ENCODE measurements around the gene TBCE. TPM values are rescaled to one million over a fixed set of nuclear protein-coding genes. Genes with fewer than 3 reads are reported as not detected.

TBCE gene
- total and polyA plus RNA-seq, 2 donors (not counting 1 experiment from before 2014, with no cell fraction given) = 31.4 to 46.9 TPM

- Histone ChIP-seq H3K36me3 (ENCODE audit: control insufficient read depth, insufficient read depth, low read length) (no peaks in the 10 kb centered on the region), H3K79me2 (ENCODE audit: control insufficient read depth, insufficient read depth, low read length) (peaks cover 4% of the 10 kb centered on the region), H3K4me1 (ENCODE audit: control insufficient read depth, extremely low read depth, insufficient read depth, low read length) (peaks cover 2% of the 10 kb centered on the region), H2AFZ (ENCODE audit: low read length) (no peak overlapping the region), H3K27me3 (ENCODE audit: control insufficient read depth, insufficient read depth, low read length) (no peaks in the 10 kb centered on the region), H3K9ac (ENCODE audit: insufficient read depth, low read length) (no peak overlapping the region), H4K20me1 (ENCODE audit: control insufficient read depth, extremely low read depth, insufficient read depth, low read length) (no peaks in the 10 kb centered on the region), H3K27ac (ENCODE audit: insufficient read depth, low read length) (no peak overlapping the region), H3K4me2 (ENCODE audit: extremely low read depth, insufficient read depth, low read length) (no peak overlapping the region), H3K9me3 (ENCODE audit: control insufficient read depth, insufficient read depth, low read depth, low read length) (no peaks in the 10 kb centered on the region), H3K4me3 (replicated peaks in 1 of 4; ENCODE audit: control extremely low read depth in 1 of 4, insufficient read depth in 1 of 4, low read depth in 3 of 4, low read length in 4 of 4) (no peak overlapping the region)
- DNase-seq (ENCODE audit: low read depth in 2 of 2) = no peak
- no peak for TF ChIP-seq CTCF (conservative IDR thresholded peaks at IDR 0.05 in 1 of 2, IDR thresholded peaks at IDR 0.05 in 1 of 2; ENCODE audit: low read depth in 1 of 2, low read length in 2 of 2)
- TF ChIP-seq EZH2 (IDR thresholded peaks at IDR 0.05; ENCODE audit: low read length, missing control alignments) = no peak
These were observed 54.5 kb downstream of the TBCE start for GRCh38 chr1:235421751-235422150.

- Histone ChIP-seq H3K36me3 (ENCODE audit: control insufficient read depth, insufficient read depth, low read length) (no peaks in the 10 kb centered on the region), H3K9ac (ENCODE audit: insufficient read depth, low read length) (no peak overlapping the region), H3K4me1 (ENCODE audit: control insufficient read depth, extremely low read depth, insufficient read depth, low read length) (no peaks in the 10 kb centered on the region), H3K79me2 (ENCODE audit: control insufficient read depth, insufficient read depth, low read length) (peaks cover 2% of the 10 kb centered on the region), H3K4me3 (replicated peaks in 1 of 4; ENCODE audit: control extremely low read depth in 1 of 4, insufficient read depth in 1 of 4, low read depth in 3 of 4, low read length in 4 of 4) (no peak overlapping the region), H3K4me2 (ENCODE audit: extremely low read depth, insufficient read depth, low read length) (no peak overlapping the region), H3K27ac (ENCODE audit: insufficient read depth, low read length) (no peak overlapping the region), H4K20me1 (ENCODE audit: control insufficient read depth, extremely low read depth, insufficient read depth, low read length) (no peaks in the 10 kb centered on the region), H3K9me3 (ENCODE audit: control insufficient read depth, insufficient read depth, low read depth, low read length) (no peaks in the 10 kb centered on the region), H3K27me3 (ENCODE audit: control insufficient read depth, insufficient read depth, low read length) (no peaks in the 10 kb centered on the region), H2AFZ (ENCODE audit: low read length) (no peak overlapping the region)
- no peak for DNase-seq (ENCODE audit: low read depth in 2 of 2)
- TF ChIP-seq EZH2 (IDR thresholded peaks at IDR 0.05; ENCODE audit: low read length, missing control alignments) (no peak), CTCF (conservative IDR thresholded peaks at IDR 0.05 in 1 of 2, IDR thresholded peaks at IDR 0.05 in 1 of 2; ENCODE audit: low read depth in 1 of 2, low read length in 2 of 2) (no peak)
These were observed 56.0 kb downstream of the TBCE start for GRCh38 chr1:235423214-235423652.

- H3K36me3 ChIP-seq (ENCODE audit: control insufficient read depth, insufficient read depth, low read length) = no peaks in the 10 kb centered on the region
- no peaks in the 10 kb centered on the region for H3K79me2 ChIP-seq (ENCODE audit: control insufficient read depth, insufficient read depth, low read length)
- no peaks in the 10 kb centered on the region for H3K27me3 ChIP-seq (ENCODE audit: control insufficient read depth, insufficient read depth, low read length)
- no peak overlapping the region for H3K9ac ChIP-seq (ENCODE audit: insufficient read depth, low read length)
- H3K4me2 ChIP-seq (ENCODE audit: extremely low read depth, insufficient read depth, low read length) = no peak overlapping the region
- no peaks in the 10 kb centered on the region for H3K9me3 ChIP-seq (ENCODE audit: control insufficient read depth, insufficient read depth, low read depth, low read length)
- H4K20me1 ChIP-seq (ENCODE audit: control insufficient read depth, extremely low read depth, insufficient read depth, low read length) = no peaks in the 10 kb centered on the region
- TF ChIP-seq EZH2 (IDR thresholded peaks at IDR 0.05; ENCODE audit: low read length, missing control alignments) (no peak), CTCF (conservative IDR thresholded peaks at IDR 0.05 in 1 of 2, IDR thresholded peaks at IDR 0.05 in 1 of 2; ENCODE audit: low read depth in 1 of 2, low read length in 2 of 2) (no peak)
- no peak overlapping the region for H2AFZ ChIP-seq (ENCODE audit: low read length)
- no peak for DNase-seq (ENCODE audit: low read depth in 2 of 2)
- no peaks in the 10 kb centered on the region for H3K4me1 ChIP-seq (ENCODE audit: control insufficient read depth, extremely low read depth, insufficient read depth, low read length)
- no peak overlapping the region for H3K4me3 ChIP-seq (replicated peaks in 1 of 4; ENCODE audit: control extremely low read depth in 1 of 4, insufficient read depth in 1 of 4, low read depth in 3 of 4, low read length in 4 of 4)
- H3K27ac ChIP-seq (ENCODE audit: insufficient read depth, low read length) = no peak overlapping the region
These were observed 56.9 kb downstream of the TBCE start for GRCh38 chr1:235424092-235424491.
